Measurements from ENCODE around the gene NUFIP2. TPM values are rescaled to one million over a fixed set of nuclear protein-coding genes. Genes with fewer than 3 reads are reported as not detected.
A peak's percentile ranks its signal among the peaks of the same experiment; 100 is the strongest.

Gene NUFIP2
- total RNA-seq, 1 experiment from 2014 or later = 106 TPM

GRCh38 chr17:29245401-29245800 is 48.5 kb downstream of the NUFIP2 start:
- Histone ChIP-seq H3K36me3 (ENCODE audit: control insufficient read depth, insufficient read depth, low read length) (no peaks in the 10 kb centered on the region), H3K27ac (ENCODE audit: low read length) (no peak overlapping the region), H3K9me3 (ENCODE audit: control insufficient read depth, insufficient read depth, low read depth, low read length) (no peaks in the 10 kb centered on the region), H3K27me3 (ENCODE audit: control insufficient read depth, insufficient read depth, low read length) (no peaks in the 10 kb centered on the region), H3K4me1 (ENCODE audit: control insufficient read depth, insufficient read depth, low read length) (peaks cover 16% of the 10 kb centered on the region), H3K4me3 (ENCODE audit: low read depth in 2 of 2, low read length in 2 of 2) (no peak overlapping the region)
- ATAC-seq (no peak), DNase-seq (ENCODE audit: low read depth, low spot score) (no peak)
- TF ChIP-seq SIN3A (IDR thresholded peaks at IDR 0.05; ENCODE audit: borderline replicate concordance, insufficient read depth, low read depth, low read length) (no peak), POLR2AphosphoS5 (IDR thresholded peaks at IDR 0.05; ENCODE audit: low read depth, low read length) (no peak), TCF7L2 (IDR thresholded peaks at IDR 0.05; ENCODE audit: low read depth, low read length) (no peak)
- TF ChIP-seq, protein P1, sequence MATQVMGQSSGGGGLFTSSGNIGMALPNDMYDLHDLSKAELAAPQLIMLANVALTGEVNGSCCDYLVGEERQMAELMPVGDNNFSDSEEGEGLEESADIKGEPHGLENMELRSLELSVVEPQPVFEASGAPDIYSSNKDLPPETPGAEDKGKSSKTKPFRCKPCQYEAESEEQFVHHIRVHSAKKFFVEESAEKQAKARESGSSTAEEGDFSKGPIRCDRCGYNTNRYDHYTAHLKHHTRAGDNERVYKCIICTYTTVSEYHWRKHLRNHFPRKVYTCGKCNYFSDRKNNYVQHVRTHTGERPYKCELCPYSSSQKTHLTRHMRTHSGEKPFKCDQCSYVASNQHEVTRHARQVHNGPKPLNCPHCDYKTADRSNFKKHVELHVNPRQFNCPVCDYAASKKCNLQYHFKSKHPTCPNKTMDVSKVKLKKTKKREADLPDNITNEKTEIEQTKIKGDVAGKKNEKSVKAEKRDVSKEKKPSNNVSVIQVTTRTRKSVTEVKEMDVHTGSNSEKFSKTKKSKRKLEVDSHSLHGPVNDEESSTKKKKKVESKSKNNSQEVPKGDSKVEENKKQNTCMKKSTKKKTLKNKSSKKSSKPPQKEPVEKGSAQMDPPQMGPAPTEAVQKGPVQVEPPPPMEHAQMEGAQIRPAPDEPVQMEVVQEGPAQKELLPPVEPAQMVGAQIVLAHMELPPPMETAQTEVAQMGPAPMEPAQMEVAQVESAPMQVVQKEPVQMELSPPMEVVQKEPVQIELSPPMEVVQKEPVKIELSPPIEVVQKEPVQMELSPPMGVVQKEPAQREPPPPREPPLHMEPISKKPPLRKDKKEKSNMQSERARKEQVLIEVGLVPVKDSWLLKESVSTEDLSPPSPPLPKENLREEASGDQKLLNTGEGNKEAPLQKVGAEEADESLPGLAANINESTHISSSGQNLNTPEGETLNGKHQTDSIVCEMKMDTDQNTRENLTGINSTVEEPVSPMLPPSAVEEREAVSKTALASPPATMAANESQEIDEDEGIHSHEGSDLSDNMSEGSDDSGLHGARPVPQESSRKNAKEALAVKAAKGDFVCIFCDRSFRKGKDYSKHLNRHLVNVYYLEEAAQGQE (IDR thresholded peaks at IDR 0.05; ENCODE audit: insufficient read depth in 1 of 2, low read depth in 2 of 2, low read length in 1 of 2) = no peak
- TF ChIP-seq, protein P2, sequence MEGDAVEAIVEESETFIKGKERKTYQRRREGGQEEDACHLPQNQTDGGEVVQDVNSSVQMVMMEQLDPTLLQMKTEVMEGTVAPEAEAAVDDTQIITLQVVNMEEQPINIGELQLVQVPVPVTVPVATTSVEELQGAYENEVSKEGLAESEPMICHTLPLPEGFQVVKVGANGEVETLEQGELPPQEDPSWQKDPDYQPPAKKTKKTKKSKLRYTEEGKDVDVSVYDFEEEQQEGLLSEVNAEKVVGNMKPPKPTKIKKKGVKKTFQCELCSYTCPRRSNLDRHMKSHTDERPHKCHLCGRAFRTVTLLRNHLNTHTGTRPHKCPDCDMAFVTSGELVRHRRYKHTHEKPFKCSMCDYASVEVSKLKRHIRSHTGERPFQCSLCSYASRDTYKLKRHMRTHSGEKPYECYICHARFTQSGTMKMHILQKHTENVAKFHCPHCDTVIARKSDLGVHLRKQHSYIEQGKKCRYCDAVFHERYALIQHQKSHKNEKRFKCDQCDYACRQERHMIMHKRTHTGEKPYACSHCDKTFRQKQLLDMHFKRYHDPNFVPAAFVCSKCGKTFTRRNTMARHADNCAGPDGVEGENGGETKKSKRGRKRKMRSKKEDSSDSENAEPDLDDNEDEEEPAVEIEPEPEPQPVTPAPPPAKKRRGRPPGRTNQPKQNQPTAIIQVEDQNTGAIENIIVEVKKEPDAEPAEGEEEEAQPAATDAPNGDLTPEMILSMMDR (IDR thresholded peaks at IDR 0.05) = no peak
- in situ Hi-C loops (cut with HindIII; ENCODE audit: low pct_unique_long_range_greater_than_20kb, low sequenced_read_pairs) = no loop called here
- POLR2A ChIA-PET = no interaction called here
- CTCF ChIA-PET = no interaction called here
- intact Hi-C loops (cut with micrococcal nuclease; ENCODE audit: unreplicated experiment) = no loop called here
- BruUV-seq (replicated peaks) = no TSS peak

- no peaks in the 10 kb centered on the region for H3K27me3 ChIP-seq (ENCODE audit: control insufficient read depth, insufficient read depth, low read length)
- POLR2A ChIA-PET = no interaction called here
- peak; percentile 44; the same call in 1 of the 2 replicates for ATAC-seq
Observed at GRCh38 chr17:29243792-29244191, 50.2 kb downstream of the NUFIP2 start.

More at GRCh38 chr17:29243792-29244191, 50.2 kb downstream of the NUFIP2 start:
- no peak overlapping the region for H3K4me3 ChIP-seq (ENCODE audit: low read depth in 2 of 2, low read length in 2 of 2)
- no peaks in the 10 kb centered on the region for H3K36me3 ChIP-seq (ENCODE audit: control insufficient read depth, insufficient read depth, low read length)
- peaks cover 19% of the 10 kb centered on the region for H3K4me1 ChIP-seq (ENCODE audit: control insufficient read depth, insufficient read depth, low read length)
- H3K9me3 ChIP-seq (ENCODE audit: control insufficient read depth, insufficient read depth, low read depth, low read length) = no peaks in the 10 kb centered on the region
- DNase-seq (ENCODE audit: low read depth, low spot score) = no peak
- in situ Hi-C loops (cut with HindIII; ENCODE audit: low pct_unique_long_range_greater_than_20kb, low sequenced_read_pairs) = no loop called here
- TF ChIP-seq SIN3A (IDR thresholded peaks at IDR 0.05; ENCODE audit: borderline replicate concordance, insufficient read depth, low read depth, low read length) = no peak
- TF ChIP-seq, protein P1 (IDR thresholded peaks at IDR 0.05; ENCODE audit: insufficient read depth in 1 of 2, low read depth in 2 of 2, low read length in 1 of 2) = no peak
- no peak for TF ChIP-seq POLR2AphosphoS5 (IDR thresholded peaks at IDR 0.05; ENCODE audit: low read depth, low read length)
- no peak for TF ChIP-seq TCF7L2 (IDR thresholded peaks at IDR 0.05; ENCODE audit: low read depth, low read length)
- TF ChIP-seq, protein P2 (IDR thresholded peaks at IDR 0.05) = peak; percentile 69
- CTCF ChIA-PET = interaction anchor here (0.6 to 1.0 kb wide), 2 partner anchors 86 to 95 kb away, joined by 4 to 5 read pairs; no protein-coding TSS in a partner anchor
- intact Hi-C loops (cut with micrococcal nuclease; ENCODE audit: unreplicated experiment) = no loop called here
- no TSS peak for BruUV-seq (replicated peaks)
- no peak overlapping the region for H3K27ac ChIP-seq (ENCODE audit: low read length)

Measured in Panc1 (cell line).